Dedifferentiated amniotic fluid mesenchymal stem cell (primary cell): ENCODE data around the gene PARVB.

Experiments
- DNase-seq: peaks from one replicate; pipeline ENCODE4 v3.0.0-alpha.2; 2016; ENCODE audit errors: extremely low spot score

The PARVB gene

DNA sequence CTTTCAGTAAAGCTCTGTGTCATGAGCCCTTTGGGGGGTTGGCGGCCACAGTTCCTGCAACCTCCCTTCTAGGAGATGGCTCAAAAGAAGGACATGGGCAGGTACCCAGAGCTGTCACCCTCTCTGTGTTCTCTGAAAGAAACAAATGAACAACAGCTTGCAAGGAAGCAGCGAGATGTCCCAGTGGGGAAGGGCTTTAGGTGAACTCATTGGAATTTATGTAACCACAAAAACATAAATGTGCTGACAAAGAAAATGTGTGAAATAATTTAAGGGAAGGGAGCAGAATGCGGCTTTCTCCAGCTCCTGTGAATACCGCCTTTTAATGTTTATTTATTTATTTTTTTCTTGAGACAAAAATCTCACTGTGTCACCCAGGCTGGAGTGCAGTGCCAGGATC, 159.9 kb downstream of the PARVB start:
- no peak for DNase-seq

DNA sequence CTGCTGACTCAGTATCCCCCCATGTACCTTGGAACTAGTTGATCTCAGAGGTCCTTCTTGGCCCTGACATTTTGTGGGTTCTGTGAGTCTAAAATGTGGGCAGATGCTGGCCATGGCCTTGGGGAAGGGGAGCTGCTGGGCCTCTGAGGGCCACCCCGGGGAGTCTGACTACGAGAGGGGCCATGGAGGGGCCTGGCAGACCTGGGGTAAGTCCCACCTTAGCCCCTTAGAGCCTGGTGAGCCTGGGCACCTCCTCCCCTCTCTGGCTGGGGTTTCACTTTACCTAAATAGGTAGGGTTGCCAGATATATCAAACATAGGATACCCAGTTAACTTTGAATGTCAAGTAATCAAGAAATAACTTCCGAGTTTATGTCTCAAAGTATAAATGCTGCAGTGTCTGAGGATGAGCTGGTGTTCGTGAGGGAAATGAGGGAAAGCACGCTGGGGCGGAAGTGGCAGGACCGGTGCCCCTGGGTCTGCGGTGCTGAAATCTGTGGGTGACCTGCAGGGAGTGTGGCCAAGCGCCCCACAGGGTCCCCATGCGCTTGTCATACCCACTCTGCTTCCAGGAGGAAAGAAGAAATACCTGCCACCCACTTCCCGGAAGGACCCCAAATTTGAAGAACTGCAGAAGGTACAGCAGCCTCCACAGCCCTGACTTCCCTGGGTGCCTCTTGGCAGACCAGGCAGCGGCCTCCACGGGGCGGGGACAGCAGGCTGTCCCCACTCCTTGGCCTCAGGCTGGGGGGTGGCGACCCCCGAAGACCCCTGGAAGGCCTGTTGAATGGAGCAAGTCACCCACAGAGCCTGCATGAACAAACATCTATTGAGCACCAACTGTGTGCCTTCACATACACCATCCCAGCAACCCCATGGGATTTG, 161.4 kb downstream of the PARVB start:
- DNase-seq = no peak

DNA sequence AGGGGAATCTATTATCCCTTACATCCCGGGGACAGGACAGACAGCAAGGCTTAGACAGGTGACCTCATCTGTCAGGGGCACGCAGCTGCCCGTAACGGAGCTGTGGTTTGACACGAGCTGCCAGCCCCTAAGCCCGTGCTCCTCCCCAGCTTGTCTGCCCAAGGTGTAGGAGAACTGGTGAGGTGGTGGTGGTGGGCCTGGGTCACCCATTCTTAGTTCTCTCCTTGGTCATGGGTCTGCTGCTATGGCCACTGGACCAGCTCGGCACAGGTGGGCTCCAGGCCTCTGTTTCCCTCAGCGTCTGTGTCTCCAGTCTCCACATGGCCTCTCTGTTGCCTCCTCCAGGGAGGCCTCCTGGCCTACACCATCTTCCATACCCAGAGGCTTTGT, 162.0 kb downstream of the PARVB start:
- DNase-seq = no peak

DNA sequence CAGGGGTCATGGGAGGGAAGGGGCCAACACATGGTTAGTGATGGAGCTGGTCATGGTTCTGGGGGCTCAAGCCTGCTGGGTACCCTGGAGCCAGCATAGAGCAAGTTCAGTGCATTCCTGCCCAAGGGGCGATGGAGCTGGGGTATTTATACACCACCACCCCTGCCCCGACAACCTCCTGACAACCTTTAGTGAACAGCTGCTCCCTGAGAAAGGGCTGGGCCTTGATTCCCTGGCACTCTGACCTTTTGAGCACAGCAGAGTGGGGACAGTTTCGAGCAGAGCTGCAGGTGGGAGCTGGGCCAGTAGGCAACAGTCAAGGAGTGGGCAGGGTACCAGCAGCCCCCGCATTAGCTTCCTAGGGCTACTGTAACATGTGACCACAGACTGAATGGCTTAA, 162.6 kb downstream of the PARVB start:
- DNase-seq = no peak

DNA sequence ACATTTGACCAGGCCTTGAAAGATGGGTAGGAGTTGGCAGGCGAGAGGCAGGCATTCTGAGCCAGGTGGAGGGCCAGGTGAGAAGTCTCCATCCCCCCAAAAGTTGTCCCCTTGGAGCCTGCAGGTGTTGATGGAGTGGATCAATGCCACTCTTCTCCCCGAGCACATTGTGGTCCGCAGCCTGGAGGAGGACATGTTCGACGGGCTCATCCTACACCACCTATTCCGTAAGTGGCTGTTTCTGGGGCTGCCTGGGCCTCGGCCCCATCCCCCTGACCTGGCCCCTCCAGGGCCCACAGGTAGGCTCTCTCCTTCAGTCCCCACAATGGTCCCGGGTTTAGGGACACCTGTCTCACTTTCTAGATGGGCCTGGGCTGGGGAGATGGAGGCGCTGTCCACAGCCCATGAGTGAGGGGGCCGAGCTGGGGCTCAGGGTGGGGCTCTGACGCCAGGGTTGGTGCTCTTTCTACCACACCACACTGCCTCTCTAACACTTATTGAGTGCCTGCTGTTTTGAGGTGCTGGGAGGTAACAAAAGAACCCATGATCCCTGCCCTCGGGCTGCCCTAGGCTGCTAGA, 163.6 kb downstream of the PARVB start:
- DNase-seq = no peak

DNA sequence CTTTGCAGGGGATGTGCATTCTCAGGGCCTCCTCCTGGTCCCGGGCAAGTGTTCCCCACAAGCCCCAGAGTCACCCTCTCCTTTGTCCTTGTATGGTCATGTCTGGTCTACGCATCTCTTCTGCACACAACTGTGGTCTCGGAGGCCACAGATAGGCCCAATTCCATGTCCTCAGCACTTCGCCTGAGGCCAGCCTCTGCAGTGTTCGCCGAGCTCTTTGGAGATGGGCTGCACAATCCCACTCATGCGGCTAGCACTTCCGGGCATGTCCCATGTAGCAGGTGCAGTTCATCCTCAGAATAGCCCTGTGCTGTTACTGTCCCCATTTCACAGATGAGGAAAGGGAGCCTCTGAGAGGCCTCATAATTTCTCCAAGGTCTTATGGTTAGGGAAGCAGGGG, 164.2 kb downstream of the PARVB start:
- DNase-seq = no peak

DNA sequence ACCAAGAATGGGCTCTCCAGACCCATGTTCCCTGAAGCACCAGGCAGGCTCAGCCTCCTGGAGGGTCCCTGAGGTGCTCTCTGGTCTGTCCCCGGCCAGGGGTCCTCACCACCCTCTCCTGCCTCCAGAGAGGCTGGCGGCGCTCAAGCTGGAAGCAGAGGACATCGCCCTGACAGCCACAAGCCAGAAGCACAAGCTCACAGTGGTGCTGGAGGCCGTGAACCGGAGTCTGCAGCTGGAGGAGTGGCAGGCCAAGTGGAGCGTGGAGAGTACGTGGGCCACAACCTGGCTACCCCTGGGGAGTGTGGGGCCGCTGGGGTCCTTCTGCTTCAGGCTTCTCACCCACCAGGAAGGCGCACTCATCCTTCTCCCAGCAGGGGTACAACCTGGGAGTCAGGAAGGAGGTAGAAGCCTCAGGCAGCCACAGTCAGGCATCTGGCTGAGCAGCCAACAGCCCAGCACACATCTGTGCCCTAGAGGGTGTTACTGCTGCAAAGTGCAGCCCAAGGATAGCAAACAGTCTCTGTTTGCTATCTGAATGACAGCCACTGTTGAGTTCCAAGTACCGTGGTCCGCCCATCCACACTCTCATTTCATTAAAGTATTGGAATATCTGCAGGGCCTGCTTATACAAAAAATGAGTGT, 165.0 kb downstream of the PARVB start:
- no peak for DNase-seq

DNA sequence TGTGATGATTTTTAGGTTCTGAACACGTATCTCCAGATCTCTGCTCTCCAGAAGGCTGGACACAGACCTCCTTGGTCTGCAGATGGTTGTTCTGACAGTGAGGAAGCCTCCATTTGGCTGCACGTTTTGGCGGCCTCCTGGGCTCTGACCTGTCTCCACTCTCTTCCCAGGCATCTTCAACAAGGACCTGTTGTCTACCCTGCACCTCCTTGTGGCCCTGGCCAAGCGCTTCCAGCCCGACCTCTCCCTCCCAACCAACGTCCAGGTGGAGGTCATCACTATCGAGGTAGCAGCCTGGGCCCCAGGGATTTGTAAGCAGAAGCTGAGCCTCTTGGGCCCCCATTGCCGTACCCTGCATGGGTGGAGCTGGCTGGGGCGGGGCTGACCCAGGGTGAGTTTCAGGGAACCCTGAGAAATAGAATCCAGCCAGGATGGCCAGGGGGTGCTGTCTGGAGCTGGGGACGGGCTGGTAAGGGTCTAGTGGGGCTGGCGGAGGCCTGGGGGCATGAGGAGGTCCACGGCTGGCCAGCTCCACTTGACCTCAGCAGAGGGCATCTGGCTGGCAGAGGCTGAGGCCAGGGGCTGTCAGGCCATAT, 166.4 kb downstream of the PARVB start:
- no peak for DNase-seq

DNA sequence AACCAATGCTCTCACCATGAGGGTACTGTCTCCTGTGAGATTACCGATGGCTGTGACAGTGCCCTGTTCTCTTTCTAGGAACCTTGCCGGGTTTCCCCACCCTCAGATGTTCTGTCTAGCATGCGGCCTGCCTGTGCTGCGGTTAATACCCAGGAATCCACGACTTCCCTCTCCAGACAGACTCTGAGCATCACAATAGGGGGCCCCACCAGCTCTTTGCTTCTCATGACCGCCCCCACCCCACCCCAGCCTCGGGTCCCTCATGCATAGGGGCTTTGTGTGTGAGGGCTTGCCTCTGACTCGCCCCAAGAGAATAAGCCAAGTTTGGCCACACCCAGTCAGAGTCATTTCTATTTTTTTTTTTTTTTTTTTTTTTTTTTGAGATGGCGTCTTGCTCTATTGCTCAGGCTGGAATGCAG, 166.9 kb downstream of the PARVB start:
- no peak for DNase-seq

DNA sequence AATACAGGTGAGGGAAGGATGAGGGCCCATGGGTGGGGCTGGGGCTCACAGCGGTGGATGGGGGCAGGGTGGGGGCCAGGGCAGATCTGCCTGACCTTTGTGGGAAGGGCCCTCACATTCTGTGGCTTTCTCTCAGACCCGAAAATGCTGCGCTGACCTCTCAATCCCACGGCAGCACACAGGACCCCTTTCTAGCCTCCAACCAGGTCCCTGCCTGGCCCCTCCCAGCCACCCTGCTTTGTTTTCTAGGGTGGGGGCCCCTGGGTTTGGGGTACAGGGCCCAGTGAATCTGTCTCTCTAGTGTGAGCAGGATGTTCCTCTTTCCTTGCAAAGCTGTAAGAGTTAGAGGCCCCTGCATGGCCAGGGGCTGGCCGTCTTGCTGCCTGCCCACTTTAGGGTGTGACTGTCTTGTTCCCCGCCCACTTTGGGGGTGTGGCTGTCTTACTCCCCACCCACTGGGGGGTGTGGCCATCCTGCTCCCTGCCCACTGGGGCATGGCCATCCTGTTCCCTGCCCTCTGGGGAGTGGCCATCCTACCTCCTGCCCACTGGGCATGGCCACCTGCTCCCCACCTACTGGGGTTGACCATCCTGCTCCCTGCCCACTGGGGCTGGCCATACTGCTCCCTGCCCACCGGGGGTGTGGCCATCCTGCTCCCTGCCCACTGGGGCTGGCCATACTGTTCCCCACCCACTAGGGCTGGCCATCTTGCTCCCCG, 168.2 kb downstream of the PARVB start:
- DNase-seq = no peak

DNA sequence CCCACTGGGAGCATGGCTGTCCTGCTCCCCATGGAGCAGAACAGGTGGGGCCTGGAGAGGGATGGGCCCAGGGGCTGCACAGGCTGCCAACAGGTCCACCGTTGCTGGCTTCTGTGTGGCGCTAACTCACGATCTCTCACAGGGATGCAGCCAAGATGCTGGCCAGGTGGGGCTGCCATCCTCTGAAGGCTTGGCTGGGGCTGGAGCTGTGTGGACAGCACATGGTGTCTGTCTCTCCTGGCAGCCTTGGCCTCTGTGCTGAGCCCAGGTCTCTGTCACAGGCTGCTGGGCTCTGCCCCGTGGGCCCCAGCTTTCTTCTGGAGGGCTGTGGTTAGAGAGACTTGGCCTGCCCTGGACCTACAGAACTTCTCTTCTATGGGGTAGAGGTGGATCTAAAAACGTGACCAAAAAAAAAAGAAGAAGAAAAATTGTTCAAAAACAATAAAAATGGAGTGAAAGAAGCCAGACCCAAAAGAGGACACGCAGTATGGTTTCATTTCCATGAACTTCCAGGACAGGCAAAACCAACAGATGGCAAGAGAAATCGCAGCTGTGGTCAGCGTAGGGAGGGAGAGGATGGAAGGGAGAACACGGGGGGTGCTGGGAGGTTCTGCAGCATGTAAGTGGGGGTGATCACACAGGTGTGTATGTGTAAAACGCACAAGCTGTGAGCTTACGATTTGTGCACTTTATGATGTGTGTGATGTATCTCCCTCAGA, 168.9 kb downstream of the PARVB start:
- no peak for DNase-seq

DNA sequence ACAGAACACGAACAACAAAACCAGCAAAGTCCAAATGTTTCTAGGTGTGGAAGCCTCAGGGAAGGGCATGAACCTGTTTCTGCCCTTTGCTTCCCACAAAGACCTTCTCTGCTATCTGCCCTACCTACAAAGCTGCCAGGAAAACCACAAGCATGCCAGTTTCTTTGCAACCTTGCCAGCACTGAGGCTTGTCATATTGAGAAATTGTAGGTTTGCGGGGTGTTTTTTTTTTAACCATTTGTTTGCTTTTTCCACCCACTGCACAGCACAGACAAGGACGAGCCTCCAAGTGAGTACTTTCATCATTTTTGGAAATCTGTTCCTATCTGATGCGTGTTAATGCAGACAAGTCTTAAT, 169.4 kb downstream of the PARVB start:
- no peak for DNase-seq

DNA sequence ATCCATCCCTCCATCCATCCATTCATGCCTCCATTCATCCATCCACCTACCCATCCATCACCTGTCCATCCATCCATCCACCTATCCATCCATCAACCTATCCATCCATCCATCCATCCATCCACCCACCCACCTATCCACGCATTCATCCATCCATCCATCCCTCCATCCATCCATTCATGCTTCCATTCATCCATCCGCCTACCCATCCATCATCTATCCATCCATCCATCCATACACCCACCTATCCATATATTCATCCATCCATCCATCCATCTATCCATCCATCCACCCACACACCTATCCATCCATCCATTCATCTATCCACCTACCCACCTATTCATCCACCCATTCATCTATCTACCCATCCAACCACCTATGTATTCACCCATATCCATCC, 170.5 kb downstream of the PARVB start:
- DNase-seq = no peak

DNA sequence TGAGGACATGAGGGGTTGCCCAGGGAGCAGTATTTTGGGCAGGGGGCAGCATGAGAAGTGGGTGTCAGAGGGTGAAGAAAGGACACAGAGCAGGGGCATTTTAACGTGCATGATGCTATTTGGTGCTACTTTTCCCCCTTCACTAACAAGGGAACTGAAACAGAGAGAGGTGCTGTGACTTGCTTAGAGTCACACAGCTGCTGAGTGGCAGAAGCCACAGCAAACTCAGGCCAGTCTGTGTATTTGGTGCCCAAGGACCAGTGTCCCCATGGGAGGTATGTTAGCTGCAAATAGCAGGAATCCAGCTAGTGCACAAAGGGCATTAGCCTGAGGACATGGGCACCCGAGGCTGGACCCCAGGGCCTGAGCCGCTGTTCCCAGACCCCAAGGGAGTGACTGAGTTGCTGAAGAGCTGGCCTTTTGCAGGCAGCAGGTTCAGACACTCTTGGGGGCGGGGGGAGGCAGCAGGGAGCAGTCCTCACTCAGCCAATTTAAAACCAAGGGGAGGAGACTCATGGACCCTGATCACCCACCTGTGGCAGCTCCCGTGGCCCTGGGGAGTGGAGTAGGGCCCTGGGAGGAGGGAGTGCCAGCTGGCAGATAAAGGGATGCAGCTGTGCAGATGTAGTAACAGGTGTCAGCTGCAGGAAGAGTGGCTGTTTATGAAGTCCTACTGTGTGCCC, 171.2 kb downstream of the PARVB start:
- no peak for DNase-seq

DNA sequence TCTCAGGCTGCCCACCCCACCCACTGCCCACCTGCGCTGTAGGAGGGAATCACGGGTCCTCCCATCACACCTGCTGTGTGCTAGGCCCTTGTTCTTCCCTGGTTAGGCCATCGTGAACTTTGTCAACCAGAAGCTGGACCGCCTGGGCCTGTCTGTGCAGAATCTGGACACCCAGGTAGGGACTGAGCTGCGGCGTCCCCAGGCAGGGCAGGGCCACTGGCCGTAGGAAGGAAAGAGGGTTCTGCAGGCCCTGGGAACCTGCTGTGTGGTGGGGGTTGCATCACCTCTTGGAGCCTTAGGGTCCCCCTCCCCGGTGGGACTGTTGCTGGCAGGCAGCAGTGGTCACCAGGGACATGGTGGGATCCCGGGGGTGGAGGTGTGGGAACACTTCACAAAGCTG, 172.1 kb downstream of the PARVB start:
- DNase-seq = no peak

DNA sequence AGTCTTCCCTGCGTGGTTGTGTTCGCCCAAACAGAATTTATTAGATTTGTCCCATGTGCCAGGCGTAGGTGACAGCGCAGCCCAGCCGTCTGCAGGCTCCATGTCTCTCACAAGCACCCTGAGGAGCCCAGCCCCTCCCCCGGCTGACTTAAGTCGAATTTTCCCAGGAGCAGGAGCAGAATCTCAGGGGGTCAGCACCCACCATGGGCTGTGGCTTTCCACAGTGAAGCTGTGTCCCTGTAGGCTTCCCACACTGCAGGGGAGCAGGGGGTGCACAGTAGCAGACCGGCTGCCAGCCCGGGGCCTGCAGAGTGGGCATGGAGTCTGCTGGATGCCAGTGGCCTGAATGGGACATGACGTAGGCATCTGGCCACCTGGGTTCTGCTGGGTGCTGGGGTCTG, 172.6 kb downstream of the PARVB start:
- no peak for DNase-seq

DNA sequence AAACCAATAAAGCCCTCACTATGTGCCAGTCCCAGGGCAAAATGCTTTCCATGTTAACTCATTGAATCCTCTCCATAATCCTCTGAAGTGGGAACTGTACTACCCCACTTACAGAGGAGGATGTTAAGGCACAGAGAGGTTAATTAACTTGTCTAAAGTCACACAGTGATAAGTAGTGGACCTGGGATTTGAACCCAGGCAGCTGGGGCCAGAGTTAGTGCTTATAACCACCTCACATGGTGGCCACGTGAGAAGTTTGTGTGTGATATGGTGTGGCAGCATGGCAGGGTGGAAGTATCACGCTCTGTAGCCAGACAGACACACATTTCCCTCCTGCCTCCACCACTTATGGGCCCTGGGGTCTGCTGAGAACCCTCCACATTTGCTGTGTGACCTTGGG, 173.2 kb downstream of the PARVB start:
- no peak for DNase-seq

DNA sequence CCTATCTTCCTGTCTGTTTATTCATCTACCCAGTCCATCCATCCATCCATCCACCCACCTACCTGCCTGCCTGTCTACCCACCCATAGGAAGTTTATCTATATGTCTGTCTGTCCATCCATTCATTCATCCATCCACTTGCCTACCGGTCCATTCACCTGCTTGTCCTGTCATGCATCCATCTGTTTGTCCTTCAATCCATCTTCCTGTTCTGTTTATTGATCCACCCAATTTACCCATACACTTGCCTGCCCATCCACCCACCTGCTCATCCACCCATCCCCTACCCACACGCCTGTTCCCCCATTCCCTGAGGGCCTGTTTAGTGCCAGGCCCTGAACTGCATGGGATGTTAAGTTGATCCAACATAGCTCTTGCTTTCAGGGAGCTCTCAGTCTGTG, 175.1 kb downstream of the PARVB start:
- DNase-seq = no peak

DNA sequence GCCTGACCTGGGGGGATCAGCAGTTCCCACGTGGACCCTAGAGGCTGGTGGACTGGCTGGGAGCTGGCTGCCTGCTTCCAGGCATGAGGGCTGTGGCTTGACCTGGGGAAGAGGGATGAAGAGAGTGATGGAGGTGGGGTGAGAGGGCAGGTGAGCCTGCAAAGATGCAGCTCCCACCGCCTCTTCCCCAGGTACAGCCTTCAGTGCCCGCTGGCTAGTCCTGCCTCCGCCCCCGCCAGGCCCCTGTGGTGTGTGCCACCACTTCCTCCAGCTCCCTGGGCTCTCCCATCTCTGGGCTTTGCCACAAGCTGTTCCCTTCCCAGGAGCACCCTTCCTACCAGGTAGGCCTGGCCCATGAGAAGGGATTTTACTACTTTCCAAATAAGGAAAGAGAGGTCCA, 175.8 kb downstream of the PARVB start:
- no peak for DNase-seq

DNA sequence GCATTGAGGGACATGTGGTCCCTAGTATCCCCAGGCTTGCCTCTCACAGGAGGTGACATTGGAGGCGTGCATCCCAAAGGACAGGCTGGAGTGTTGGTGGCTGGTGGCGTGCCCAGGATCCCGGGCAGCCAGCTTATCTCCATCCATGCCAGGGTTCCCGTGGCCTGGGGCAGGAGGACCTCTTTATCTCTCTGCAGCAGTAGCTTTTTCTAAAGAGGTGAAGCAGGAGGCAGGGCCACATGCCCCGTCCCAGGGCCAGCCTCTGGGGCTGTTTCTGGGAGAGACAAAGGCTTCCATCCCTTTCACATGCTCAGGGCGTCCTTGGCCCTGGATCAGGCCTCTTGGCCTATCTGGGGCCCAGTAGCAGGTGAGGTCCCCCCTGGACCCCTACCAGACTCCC, 176.3 kb downstream of the PARVB start:
- no peak for DNase-seq
